ENCODE measurements around the gene NUDT22.

NUDT22 gene

GRCh38 chr11:64252003-64252872 is 26.2 kb downstream of the NUDT22 start:
- Histone ChIP-seq H2AFZ (ENCODE audit: low read depth, low read length) (no peak overlapping the region), H3K4me2 (ENCODE audit: low read length) (peak overlapping the region; percentile 78), H3K4me3 (ENCODE audit: low read length) (peak overlapping the region; percentile 93), H3K27me3 (ENCODE audit: low read depth, low read length) (no peaks in the 10 kb centered on the region), H3K9ac (ENCODE audit: low read length) (peak overlapping the region; percentile 88), H3K4me1 (ENCODE audit: low read length) (peaks cover 33% of the 10 kb centered on the region), H3K9me3 (ENCODE audit: insufficient read depth, low read length) (no peaks in the 10 kb centered on the region), H3K27ac (ENCODE audit: low read length) (peak overlapping the region; percentile 36), H4K20me1 (ENCODE audit: insufficient read depth, low read length) (peaks cover 11% of the 10 kb centered on the region; the same call in 1 of the 2 replicates), H3K79me2 (ENCODE audit: low read length) (peaks cover 22% of the 10 kb centered on the region), H3K36me3 (replicated peaks; ENCODE audit: low read depth, low read length) (peaks cover 11% of the 10 kb centered on the region)
- TF ChIP-seq EZH2phosphoT487 (IDR thresholded peaks at IDR 0.05; ENCODE audit: low read depth) (no peak), CTCF (IDR thresholded peaks at IDR 0.05; ENCODE audit: low read depth, low read length) (peak; percentile 61)

GRCh38 chr11:64253043-64253442 is 27.0 kb downstream of the NUDT22 start:
- Histone ChIP-seq H3K9me3 (ENCODE audit: insufficient read depth, low read length) (no peaks in the 10 kb centered on the region), H3K4me1 (ENCODE audit: low read length) (peaks cover 28% of the 10 kb centered on the region), H3K27me3 (ENCODE audit: low read depth, low read length) (no peaks in the 10 kb centered on the region), H3K9ac (ENCODE audit: low read length) (peak overlapping the region; percentile 88), H4K20me1 (ENCODE audit: insufficient read depth, low read length) (peaks cover 11% of the 10 kb centered on the region; the same call in 1 of the 2 replicates), H3K36me3 (replicated peaks; ENCODE audit: low read depth, low read length) (peaks cover 11% of the 10 kb centered on the region), H2AFZ (ENCODE audit: low read depth, low read length) (no peak overlapping the region), H3K27ac (ENCODE audit: low read length) (peak overlapping the region; percentile 36), H3K79me2 (ENCODE audit: low read length) (peaks cover 22% of the 10 kb centered on the region), H3K4me2 (ENCODE audit: low read length) (peak overlapping the region; percentile 78), H3K4me3 (ENCODE audit: low read length) (peak overlapping the region; percentile 93)
- TF ChIP-seq CTCF (IDR thresholded peaks at IDR 0.05; ENCODE audit: low read depth, low read length) = no peak
- TF ChIP-seq EZH2phosphoT487 (IDR thresholded peaks at IDR 0.05; ENCODE audit: low read depth) = no peak

- Histone ChIP-seq H3K79me2 (ENCODE audit: low read length) (peaks cover 22% of the 10 kb centered on the region), H3K4me3 (ENCODE audit: low read length) (peak overlapping the region; percentile 93; the same call in 1 of the 2 replicates), H2AFZ (ENCODE audit: low read depth, low read length) (no peak overlapping the region), H3K27me3 (ENCODE audit: low read depth, low read length) (no peaks in the 10 kb centered on the region), H3K36me3 (replicated peaks; ENCODE audit: low read depth, low read length) (peaks cover 13% of the 10 kb centered on the region), H3K27ac (ENCODE audit: low read length) (peak overlapping the region; percentile 36; the same call in 1 of the 2 replicates), H3K4me1 (ENCODE audit: low read length) (peaks cover 25% of the 10 kb centered on the region), H4K20me1 (ENCODE audit: insufficient read depth, low read length) (peaks cover 11% of the 10 kb centered on the region; the same call in 1 of the 2 replicates), H3K9ac (ENCODE audit: low read length) (no peak overlapping the region), H3K9me3 (ENCODE audit: insufficient read depth, low read length) (no peaks in the 10 kb centered on the region), H3K4me2 (ENCODE audit: low read length) (peak overlapping the region; percentile 78; the same call in 1 of the 2 replicates)
- TF ChIP-seq CTCF (IDR thresholded peaks at IDR 0.05; ENCODE audit: low read depth, low read length) (no peak), EZH2phosphoT487 (IDR thresholded peaks at IDR 0.05; ENCODE audit: low read depth) (no peak)
These were observed 27.4 kb downstream of the NUDT22 start for GRCh38 chr11:64253481-64253880.

- no peak overlapping the region for H3K9ac ChIP-seq (ENCODE audit: low read length)
- H3K27ac ChIP-seq (ENCODE audit: low read length) = no peak overlapping the region
These were observed 28.3 kb downstream of the NUDT22 start for GRCh38 chr11:64254326-64254725.

More at GRCh38 chr11:64254326-64254725, 28.3 kb downstream of the NUDT22 start:
- TF ChIP-seq EZH2phosphoT487 (IDR thresholded peaks at IDR 0.05; ENCODE audit: low read depth) = no peak
- TF ChIP-seq CTCF (IDR thresholded peaks at IDR 0.05; ENCODE audit: low read depth, low read length) = no peak
- peaks cover 32% of the 10 kb centered on the region for H3K4me1 ChIP-seq (ENCODE audit: low read length)
- peaks cover 21% of the 10 kb centered on the region for H3K36me3 ChIP-seq (replicated peaks; ENCODE audit: low read depth, low read length)
- no peaks in the 10 kb centered on the region for H3K27me3 ChIP-seq (ENCODE audit: low read depth, low read length)
- peaks cover 22% of the 10 kb centered on the region for H3K79me2 ChIP-seq (ENCODE audit: low read length)
- no peak overlapping the region for H3K4me3 ChIP-seq (ENCODE audit: low read length)
- no peaks in the 10 kb centered on the region for H3K9me3 ChIP-seq (ENCODE audit: insufficient read depth, low read length)
- H4K20me1 ChIP-seq (ENCODE audit: insufficient read depth, low read length) = peaks cover 11% of the 10 kb centered on the region; the same call in 1 of the 2 replicates
- no peak overlapping the region for H2AFZ ChIP-seq (ENCODE audit: low read depth, low read length)
- no peak overlapping the region for H3K4me2 ChIP-seq (ENCODE audit: low read length)

Measured in OCI-LY3 (cell line).